GM18499 (cell line): Measurements from ENCODE around the gene PRSS27.

Experiments
- ATAC-seq: cut with Tn5 transposase; IDR thresholded peaks from one replicate; pipeline ENCODE4 v1.9.1; 2021; ENCODE audit warnings: moderate number of reproducible peaks; ENCODE audit not compliant: insufficient read depth, unreplicated experiment

PRSS27 gene

GRCh38 chr16:2720064-2720457, at the start of gene PRSS27:
PRSS27 (minus strand) TSS chr16:2720224; CDS start chr16:2720160, 64 bp downstream.
- no peak for ATAC-seq

- no peak for ATAC-seq
Measured at GRCh38 chr16:2769675-2770056, 49.6 kb upstream of the PRSS27 start.

- no peak for ATAC-seq
Measured at GRCh38 chr16:2769100-2769529, 49.1 kb upstream of the PRSS27 start.

GRCh38 chr16:2768403-2769089, 48.5 kb upstream of the PRSS27 start:
- no peak for ATAC-seq

GRCh38 chr16:2767891-2768290, 47.9 kb upstream of the PRSS27 start:
- ATAC-seq: no peak

- ATAC-seq: no peak
Measured at GRCh38 chr16:2767140-2767731, 47.2 kb upstream of the PRSS27 start.

- no peak for ATAC-seq
Measured at GRCh38 chr16:2766430-2767139, 46.6 kb upstream of the PRSS27 start.

- no peak for ATAC-seq
Measured at GRCh38 chr16:2765462-2766404, 45.7 kb upstream of the PRSS27 start.

GRCh38 chr16:2764718-2765117, 44.7 kb upstream of the PRSS27 start:
- no peak for ATAC-seq

GRCh38 chr16:2763173-2763572, 43.1 kb upstream of the PRSS27 start:
- no peak for ATAC-seq

GRCh38 chr16:2762711-2763110, 42.7 kb upstream of the PRSS27 start:
- no peak for ATAC-seq

- ATAC-seq: no peak
Measured at GRCh38 chr16:2761886-2762583, 42.0 kb upstream of the PRSS27 start.

GRCh38 chr16:2761472-2761871, 41.4 kb upstream of the PRSS27 start:
- ATAC-seq: no peak

- no peak for ATAC-seq
Measured at GRCh38 chr16:2757344-2757743, 37.3 kb upstream of the PRSS27 start.

- ATAC-seq: no peak
Measured at GRCh38 chr16:2756288-2757015, 36.4 kb upstream of the PRSS27 start.

GRCh38 chr16:2755158-2755557, 35.1 kb upstream of the PRSS27 start:
- ATAC-seq: no peak

- ATAC-seq: no peak
Measured at GRCh38 chr16:2753733-2754020, 33.7 kb upstream of the PRSS27 start.

- no peak for ATAC-seq
Measured at GRCh38 chr16:2752850-2753732, 33.1 kb upstream of the PRSS27 start.
